ENCODE data around the gene AP4B1. TPM values are rescaled to one million over a fixed set of nuclear protein-coding genes. Genes with fewer than 3 reads are reported as not detected.

Gene AP4B1
- total and polyA plus RNA-seq, 2 of the 13 experiments (the other 11 are each of a cell fraction or from before 2014, with no cell fraction given), result 8.5 to 12.0 TPM

GRCh38 chr1:113912594-113913311 lies 8.2 kb upstream of the AP4B1 start:
- intact Hi-C loops (cut with micrococcal nuclease; ENCODE audit: unreplicated experiment), result no loop called here
- Histone ChIP-seq H3K4me3 (replicated peaks in 1 of 3; ENCODE audit: insufficient read depth in 1 of 3, low read depth in 2 of 3, low read length in 3 of 3) (no peak overlapping the region), H2AFZ (ENCODE audit: low read length) (no peak overlapping the region), H3K27ac (ENCODE audit: extremely low read length, insufficient read depth, low read length) (no peak overlapping the region), H3K27me3 (ENCODE audit: control insufficient read depth in 1 of 2, insufficient read depth in 2 of 2, low read length in 2 of 2) (no peaks in the 10 kb centered on the region), H3K79me2 (ENCODE audit: insufficient read depth, low read length) (no peaks in the 10 kb centered on the region), H3K9me3 (ENCODE audit: low read length) (no peaks in the 10 kb centered on the region), H4K20me1 (ENCODE audit: insufficient read depth, low read length) (no peaks in the 10 kb centered on the region), H3K4me2 (ENCODE audit: low read depth, low read length) (no peak overlapping the region), H3K4me1 (ENCODE audit: insufficient read depth, low read length) (no peaks in the 10 kb centered on the region), H3K36me3 (replicated peaks in 1 of 2; ENCODE audit: control insufficient read depth in 1 of 2, insufficient read depth in 2 of 2, low read length in 2 of 2) (peaks cover 7 to 35% of the 10 kb centered on the region in 2 experiments; a peak in 4 of 5 replicates), H3K9ac (ENCODE audit: insufficient read depth, low read depth, low read length) (no peak overlapping the region)
- no peak for FAIRE-seq
- ChIA-PET POLR2A (interaction anchor here (2.7 kb wide), 1 partner anchor 16 kb away, joined by 11 read pairs; the partner anchor contains the start of gene HIPK1), CTCF (ENCODE audit: low intra/inter-chr PET ratio, low total read pairs) (no interaction called here)
- in situ Hi-C loops (cut with HindIII; ENCODE audit: extremely low pct_ligation_motif_present, low pct_unique_long_range_greater_than_20kb), result no loop called here
- ATAC-seq, result no peak
- DNase-seq (ENCODE audit: low spot score), result no peak
- WGBS (ENCODE audit: low lambda C conversion rate), result 89% methylated on average over 6 of the region's 6 CpGs
- BruUV-seq (replicated peaks), result no TSS peak
- no peak for TF ChIP-seq HMGXB4 (CRISPR knock-in tag; IDR thresholded peaks at IDR 0.05; ENCODE audit: borderline replicate concordance in 1 of 2, low read depth in 1 of 2)
- TF ChIP-seq DR1 (CRISPR knock-in tag; IDR thresholded peaks at IDR 0.05), result no peak
- TF ChIP-seq KLF12 (CRISPR knock-in tag; IDR thresholded peaks at IDR 0.05; ENCODE audit: borderline replicate concordance), result no peak
- no peak for TF ChIP-seq ETS1 (CRISPR knock-in tag; IDR thresholded peaks at IDR 0.05)
- no peak for TF ChIP-seq ZBTB8A (CRISPR knock-in tag; IDR thresholded peaks at IDR 0.05; ENCODE audit: borderline replicate concordance, low read depth)
- no peak for TF ChIP-seq SNAPC2 (CRISPR knock-in tag; IDR thresholded peaks at IDR 0.05)
- TF ChIP-seq ZNF747 (CRISPR knock-in tag; IDR thresholded peaks at IDR 0.05; ENCODE audit: borderline replicate concordance), result no peak
- no peak for TF ChIP-seq CBFB (CRISPR knock-in tag; IDR thresholded peaks at IDR 0.05)
- no peak for TF ChIP-seq ZNF746 (CRISPR knock-in tag; IDR thresholded peaks at IDR 0.05)
- no peak for TF ChIP-seq HNF4G (IDR thresholded peaks at IDR 0.05; ENCODE audit: borderline replicate concordance, low read depth, low read length)
- no peak for TF ChIP-seq HNF4G (CRISPR knock-in tag; IDR thresholded peaks at IDR 0.05; ENCODE audit: borderline replicate concordance, low read depth)
- no peak for TF ChIP-seq ZHX1 (CRISPR knock-in tag; IDR thresholded peaks at IDR 0.05; ENCODE audit: low read depth)
- no peak for TF ChIP-seq BCLAF1 (IDR thresholded peaks at IDR 0.05)
- no peak for TF ChIP-seq CENPBD1 (CRISPR knock-in tag; IDR thresholded peaks at IDR 0.05; ENCODE audit: borderline replicate concordance, low read depth)

Data from HepG2 (cell line).